LNCAP (cell line): ENCODE data around the gene OLAH.

Experiments
- TF ChIP-seq, protein P1 (sequence below): fragments of 450-650 bp; IDR thresholded peaks from 2 replicates; pipeline ENCODE4 v1.5.1; 2017; ENCODE audit warnings: mild to moderate bottlenecking

Gene OLAH

DNA sequence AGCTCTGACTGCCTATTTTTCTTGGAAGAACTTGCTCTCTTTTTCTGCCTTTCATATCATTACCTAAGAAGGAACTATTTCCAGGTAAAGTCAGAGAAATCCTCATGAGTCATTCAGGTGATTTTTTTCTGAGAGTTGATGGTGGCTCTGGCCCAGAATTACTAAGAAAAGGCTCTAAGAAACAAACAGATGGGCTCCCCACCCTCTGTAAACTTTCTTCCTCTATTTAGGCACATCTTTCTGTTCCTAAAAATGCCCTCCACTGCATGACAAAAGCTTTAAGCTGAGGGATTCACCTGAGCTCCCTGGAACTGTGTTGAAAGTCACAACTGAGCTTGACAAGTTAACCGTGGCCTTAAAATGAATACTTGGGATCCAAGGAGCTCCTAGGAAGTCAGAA, 1.6 kb downstream of the OLAH start:
- TF ChIP-seq, protein P1, sequence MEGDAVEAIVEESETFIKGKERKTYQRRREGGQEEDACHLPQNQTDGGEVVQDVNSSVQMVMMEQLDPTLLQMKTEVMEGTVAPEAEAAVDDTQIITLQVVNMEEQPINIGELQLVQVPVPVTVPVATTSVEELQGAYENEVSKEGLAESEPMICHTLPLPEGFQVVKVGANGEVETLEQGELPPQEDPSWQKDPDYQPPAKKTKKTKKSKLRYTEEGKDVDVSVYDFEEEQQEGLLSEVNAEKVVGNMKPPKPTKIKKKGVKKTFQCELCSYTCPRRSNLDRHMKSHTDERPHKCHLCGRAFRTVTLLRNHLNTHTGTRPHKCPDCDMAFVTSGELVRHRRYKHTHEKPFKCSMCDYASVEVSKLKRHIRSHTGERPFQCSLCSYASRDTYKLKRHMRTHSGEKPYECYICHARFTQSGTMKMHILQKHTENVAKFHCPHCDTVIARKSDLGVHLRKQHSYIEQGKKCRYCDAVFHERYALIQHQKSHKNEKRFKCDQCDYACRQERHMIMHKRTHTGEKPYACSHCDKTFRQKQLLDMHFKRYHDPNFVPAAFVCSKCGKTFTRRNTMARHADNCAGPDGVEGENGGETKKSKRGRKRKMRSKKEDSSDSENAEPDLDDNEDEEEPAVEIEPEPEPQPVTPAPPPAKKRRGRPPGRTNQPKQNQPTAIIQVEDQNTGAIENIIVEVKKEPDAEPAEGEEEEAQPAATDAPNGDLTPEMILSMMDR: no peak

DNA sequence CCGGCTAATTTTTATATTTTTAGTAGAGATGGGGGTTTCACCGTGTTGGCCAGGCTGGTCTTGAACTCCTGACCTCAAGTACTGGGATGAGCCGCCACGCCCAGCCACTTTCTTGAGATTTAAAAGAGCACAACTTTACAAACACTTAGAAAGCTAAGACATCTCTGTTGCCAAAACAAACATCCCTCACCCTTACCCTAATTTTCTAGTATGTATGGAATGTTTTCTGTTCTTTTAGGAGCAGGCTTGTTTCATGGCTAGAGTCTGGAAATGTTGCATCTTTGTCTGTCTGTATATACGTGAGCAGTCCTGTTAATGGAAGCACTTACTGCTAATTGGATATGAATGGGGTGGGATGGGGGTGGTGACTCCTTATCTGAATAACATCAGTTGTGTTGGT, 2.9 kb downstream of the OLAH start:
- TF ChIP-seq, protein P1: no peak

DNA sequence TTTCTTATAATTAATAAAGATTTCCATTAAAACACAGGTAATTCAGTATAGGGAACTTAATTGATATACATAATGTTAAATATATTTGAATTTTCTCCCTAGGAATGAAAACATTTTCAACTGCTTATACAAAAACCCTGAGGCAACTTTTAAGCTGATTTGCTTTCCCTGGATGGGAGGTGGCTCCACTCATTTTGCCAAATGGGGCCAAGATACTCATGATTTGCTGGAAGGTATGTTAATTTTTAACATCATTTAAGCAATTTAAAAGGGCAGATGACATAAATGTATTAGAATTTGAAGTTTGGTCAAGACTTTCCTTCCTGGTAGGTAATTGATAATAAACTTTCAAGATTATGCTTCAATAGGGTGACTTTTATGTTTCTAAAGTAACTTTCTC, 5.8 kb downstream of the OLAH start:
- TF ChIP-seq, protein P1: no peak

DNA sequence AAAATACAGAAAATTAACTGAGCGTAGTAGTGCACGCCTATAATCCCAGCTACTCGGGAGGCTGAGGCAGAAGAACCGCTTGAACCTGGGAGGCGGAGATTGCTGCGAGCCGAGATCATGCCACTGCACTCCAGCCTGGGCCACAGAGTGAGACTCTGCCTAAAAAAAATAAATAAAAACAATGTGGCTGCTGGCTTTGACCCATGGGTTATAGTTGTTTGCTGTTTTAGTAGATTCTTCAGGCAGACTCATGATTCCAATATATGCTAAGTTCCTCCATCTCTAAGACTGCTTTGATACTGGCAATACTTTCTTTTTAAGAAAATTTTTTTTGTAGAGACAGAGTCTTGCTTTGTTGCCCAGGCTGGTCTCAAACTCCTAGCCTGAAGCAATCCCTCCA, 8.4 kb downstream of the OLAH start:
- TF ChIP-seq, protein P1: no peak

DNA sequence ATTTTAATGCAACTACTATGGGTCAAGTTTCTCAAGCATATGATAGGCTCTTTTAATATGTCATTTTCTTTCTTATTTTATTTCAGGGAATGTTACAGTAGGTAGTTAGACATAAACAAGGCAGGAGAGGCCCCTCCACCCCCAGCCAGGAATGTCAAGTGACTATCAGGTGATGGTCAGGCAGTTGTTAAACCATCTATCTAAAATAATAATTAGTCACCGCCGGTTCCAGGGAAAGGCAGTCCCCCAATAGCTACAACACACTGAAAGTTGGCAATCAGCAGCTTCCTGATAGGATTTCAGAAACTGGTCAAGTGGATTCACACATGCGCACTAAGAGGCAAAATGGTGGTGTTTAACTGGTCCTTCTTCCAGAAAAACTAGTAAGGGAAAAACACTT, 9.3 kb downstream of the OLAH start:
- TF ChIP-seq, protein P1: no peak

DNA sequence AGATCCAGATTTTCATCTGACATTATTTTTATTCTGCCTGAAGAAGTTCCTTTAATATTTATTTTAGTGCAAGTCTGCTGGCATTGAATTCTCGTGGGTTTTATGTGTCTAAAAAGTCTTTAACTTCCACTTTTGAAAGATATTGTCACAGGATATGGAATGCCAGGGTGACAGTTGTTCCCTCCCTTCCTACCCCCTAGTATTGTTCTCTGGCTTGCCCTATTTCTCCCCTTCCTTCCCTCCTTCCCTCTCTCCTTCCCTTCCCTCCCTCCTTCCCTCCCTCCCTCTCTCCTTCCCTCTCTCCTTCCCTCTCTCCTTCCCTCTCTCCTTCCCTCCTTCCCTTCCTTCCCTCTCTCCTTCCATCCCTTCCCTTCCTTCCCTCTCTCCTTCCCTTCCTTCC, 14.9 kb downstream of the OLAH start:
- TF ChIP-seq, protein P1: no peak

DNA sequence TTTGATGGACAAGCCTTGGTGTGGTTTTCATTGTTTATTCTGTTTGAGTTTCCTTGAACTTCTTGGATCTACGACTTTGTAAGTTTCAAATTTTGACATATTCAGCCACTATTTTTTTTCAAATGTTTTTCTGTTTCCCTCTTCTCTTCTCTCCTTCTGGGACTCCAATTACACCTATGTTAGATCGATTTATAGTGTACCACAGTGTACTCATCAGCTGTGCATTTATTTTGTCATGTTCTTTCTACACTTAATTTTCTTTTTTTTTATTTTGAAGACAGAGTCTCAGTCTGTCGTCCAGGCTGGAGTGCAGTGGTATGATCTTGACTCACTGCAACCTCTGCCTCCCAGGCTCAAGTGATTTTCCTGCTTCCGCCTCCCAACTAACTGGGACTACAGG, 16.2 kb downstream of the OLAH start:
- TF ChIP-seq, protein P1: no peak

DNA sequence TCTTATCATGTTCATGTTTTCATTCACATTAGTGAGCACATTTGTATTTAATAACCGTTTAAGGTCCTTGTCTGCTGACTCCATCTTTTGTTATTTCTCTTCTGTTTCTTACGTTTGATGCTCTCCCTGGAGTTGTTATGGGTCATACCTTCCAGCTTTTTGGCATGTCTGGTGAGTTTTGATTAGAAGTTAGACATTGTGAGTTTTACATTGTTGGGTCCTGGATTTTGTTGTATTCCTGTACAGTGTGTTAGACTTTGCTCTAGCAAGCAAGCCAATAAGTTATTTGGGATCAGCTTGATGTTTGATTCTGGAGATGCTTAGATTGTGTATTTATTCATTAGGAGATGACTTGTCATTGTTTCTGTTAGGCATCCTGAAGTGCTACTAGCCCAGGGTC, 16.9 kb downstream of the OLAH start:
- TF ChIP-seq, protein P1: no peak
